Heart left ventricle (tissue), 13 donors: ENCODE results near the gene MTF2.

ENCODE experiments used
- CTCF ChIP-seq, 12 donors: fragments of 200-600 bp; sonication (generic) in 4 of 12; IDR thresholded peaks; one replicate each; pipeline versions ENCODE4 v1.5.0 to v1.8.0; 2018 to 2022; ENCODE audit warnings: antibody characterized with exemption in 12 of 12, mild to moderate bottlenecking in 5 of 12
- POLR2A ChIP-seq, 2 donors: fragments of 450-650 bp; IDR thresholded peaks; one replicate each; pipeline ENCODE4 v1.6.1; 2017; ENCODE audit warnings: antibody characterized with exemption in 2 of 2, mild to moderate bottlenecking in 2 of 2, moderate library complexity in 2 of 2
- donor health status: ischemic (EF 13 %, LVEDD 7.1; RV severe dilation, severe dysfunction).
- donor health status: DM: no; HTN: yes; CAD: no.
- donor health status: DM: no; HTN: no; CAD: no.
- donor health status: ischemic (EF 25% LVEDD 6.9; RV normal size, moderate dysfunction).
- donor health status: ischemic (EF 25% LVEDD 5.7; RV mildly dilated, moderate dysfunction).
- donor health status: ischemic (EF 35%, LVEDD 5.7; RV mildly dilated, moderate dysfunction).
- donor health status: nonischemic (EF 11% LVEDD 7.7; RV severe dilation, severe dysfunction).
- donor health status: DM: yes; HTN: yes; CAD: no.
- donor health status: PGD.
- donor health status: ischemic (EF 29% LVEDD 5.4; RV normal size, mild dysfunction).
- donor health status: nonischemic (EF 23%, LVEDD 6.1; RV moderate dilation, normal function).

- TF ChIP-seq CTCF (IDR thresholded peaks at IDR 0.05) = no peak
- TF ChIP-seq POLR2A (IDR thresholded peaks at IDR 0.05) = no peak
Measured at GRCh38 chr1:93129507-93130099, 50.5 kb downstream of the MTF2 start.
